HG03558 (cell line): ENCODE results near the gene ROCK2.
"Not testable (repeated sequence)": the region's sequence is repeated elsewhere in the genome, so short reads cannot be mapped to it uniquely, and the experiment has no call there.

Experiments used
- ATAC-seq: cut with Tn5 transposase; IDR thresholded peaks from one replicate; pipeline ENCODE4 v1.9.1; 2021; ENCODE audit warnings: moderate number of reproducible peaks; ENCODE audit not compliant: unreplicated experiment; ENCODE audit errors: extremely low read depth

ROCK2 gene

GRCh38 chr2:11201969-11202368 lies 142.5 kb downstream of the ROCK2 start:
- no peak for ATAC-seq

GRCh38 chr2:11200651-11201050 lies 143.8 kb downstream of the ROCK2 start:
- no peak for ATAC-seq

GRCh38 chr2:11196246-11196645 lies 148.2 kb downstream of the ROCK2 start:
- no peak for ATAC-seq

- ATAC-seq, result no peak
Observed at GRCh38 chr2:11187731-11188130, 156.7 kb downstream of the ROCK2 start.

- ATAC-seq, result no peak
Observed at GRCh38 chr2:11187083-11187619, 157.3 kb downstream of the ROCK2 start.

- ATAC-seq, result no peak
Observed at GRCh38 chr2:11186145-11186544, 158.3 kb downstream of the ROCK2 start.

GRCh38 chr2:11182951-11183350 lies 161.5 kb downstream of the ROCK2 start:
- no peak for ATAC-seq

- ATAC-seq, result no peak
Observed at GRCh38 chr2:11180653-11181052, 163.8 kb downstream of the ROCK2 start.

GRCh38 chr2:11179899-11180298 lies 164.5 kb downstream of the ROCK2 start:
- no peak for ATAC-seq

GRCh38 chr2:11179196-11179595 lies 165.2 kb downstream of the ROCK2 start:
- ATAC-seq, result no peak

- no peak for ATAC-seq
Observed at GRCh38 chr2:11177871-11178690, 166.4 kb downstream of the ROCK2 start.

- ATAC-seq, result no peak
Observed at GRCh38 chr2:11175293-11175795, 169.1 kb downstream of the ROCK2 start.

GRCh38 chr2:11174222-11174621 lies 170.2 kb downstream of the ROCK2 start:
- no peak for ATAC-seq

- ATAC-seq, result no peak
Observed at GRCh38 chr2:11169333-11169732, 175.1 kb downstream of the ROCK2 start.

- ATAC-seq, result no peak
Observed at GRCh38 chr2:11168488-11168887, 175.9 kb downstream of the ROCK2 start.

GRCh38 chr2:11166476-11166875 lies 178.0 kb downstream of the ROCK2 start:
- no peak for ATAC-seq

GRCh38 chr2:11165046-11165445 lies 179.4 kb downstream of the ROCK2 start:
- ATAC-seq, result not testable (repeated sequence)

- ATAC-seq, result no peak
Observed at GRCh38 chr2:11163439-11164317, 180.8 kb downstream of the ROCK2 start.

GRCh38 chr2:11161747-11162146 lies 182.7 kb downstream of the ROCK2 start:
- no peak for ATAC-seq

- peak; percentile 72 for ATAC-seq
Observed at GRCh38 chr2:11160731-11161455, 183.5 kb downstream of the ROCK2 start.
